ENCODE measurements around the gene MTERF1. TPM values are rescaled to one million over a fixed set of nuclear protein-coding genes. Genes with fewer than 3 reads are reported as not detected.

The MTERF1 gene
- total and polyA plus RNA-seq, 11 donors, result 5.5 to 11.6 (median 7.3) TPM

DNA sequence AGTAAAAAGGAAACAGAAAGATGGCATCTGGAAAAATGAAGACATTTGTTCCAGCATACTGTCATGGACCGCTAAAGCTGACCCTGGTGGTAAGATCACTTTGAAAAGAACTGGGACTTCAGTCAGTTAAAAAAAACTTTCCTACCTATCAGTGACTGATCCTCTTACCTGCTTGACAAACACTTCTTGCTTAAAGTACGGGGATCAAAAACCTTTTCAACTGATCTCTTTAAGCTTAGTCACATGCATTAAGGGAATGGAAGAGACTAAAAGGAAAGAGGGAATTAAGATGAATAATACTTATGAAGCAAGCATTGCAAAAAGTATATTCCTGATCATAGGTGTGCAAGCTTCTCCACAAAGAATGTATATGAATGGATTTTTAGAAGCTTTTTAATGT, 42.1 kb downstream of the MTERF1 start:
- ATAC-seq (no peak), DNase-seq (no peak)
- H3K4me3 ChIP-seq, result no peak overlapping the region
- 89 to 98% (median 89%) methylated on average over 2 of the region's 2 CpGs for WGBS, 4 donors
- no peak overlapping the region for H3K27ac ChIP-seq
- H3K36me3 ChIP-seq, result no peaks in the 10 kb centered on the region
- TF ChIP-seq, protein P1, sequence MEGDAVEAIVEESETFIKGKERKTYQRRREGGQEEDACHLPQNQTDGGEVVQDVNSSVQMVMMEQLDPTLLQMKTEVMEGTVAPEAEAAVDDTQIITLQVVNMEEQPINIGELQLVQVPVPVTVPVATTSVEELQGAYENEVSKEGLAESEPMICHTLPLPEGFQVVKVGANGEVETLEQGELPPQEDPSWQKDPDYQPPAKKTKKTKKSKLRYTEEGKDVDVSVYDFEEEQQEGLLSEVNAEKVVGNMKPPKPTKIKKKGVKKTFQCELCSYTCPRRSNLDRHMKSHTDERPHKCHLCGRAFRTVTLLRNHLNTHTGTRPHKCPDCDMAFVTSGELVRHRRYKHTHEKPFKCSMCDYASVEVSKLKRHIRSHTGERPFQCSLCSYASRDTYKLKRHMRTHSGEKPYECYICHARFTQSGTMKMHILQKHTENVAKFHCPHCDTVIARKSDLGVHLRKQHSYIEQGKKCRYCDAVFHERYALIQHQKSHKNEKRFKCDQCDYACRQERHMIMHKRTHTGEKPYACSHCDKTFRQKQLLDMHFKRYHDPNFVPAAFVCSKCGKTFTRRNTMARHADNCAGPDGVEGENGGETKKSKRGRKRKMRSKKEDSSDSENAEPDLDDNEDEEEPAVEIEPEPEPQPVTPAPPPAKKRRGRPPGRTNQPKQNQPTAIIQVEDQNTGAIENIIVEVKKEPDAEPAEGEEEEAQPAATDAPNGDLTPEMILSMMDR (IDR thresholded peaks at IDR 0.05), result no peak
- no peak for TF ChIP-seq POLR2A (IDR thresholded peaks at IDR 0.05)
- H3K9me3 ChIP-seq, result peaks cover 0 to 19% (median 0%) of the 10 kb centered on the region in 12 donors
- H3K4me1 ChIP-seq, result peaks cover 0 to 8% (median 0%) of the 10 kb centered on the region in 12 donors
- intact Hi-C loops (cut with DNase I), result no loop called here
- no peaks in the 10 kb centered on the region for H3K27me3 ChIP-seq

DNA sequence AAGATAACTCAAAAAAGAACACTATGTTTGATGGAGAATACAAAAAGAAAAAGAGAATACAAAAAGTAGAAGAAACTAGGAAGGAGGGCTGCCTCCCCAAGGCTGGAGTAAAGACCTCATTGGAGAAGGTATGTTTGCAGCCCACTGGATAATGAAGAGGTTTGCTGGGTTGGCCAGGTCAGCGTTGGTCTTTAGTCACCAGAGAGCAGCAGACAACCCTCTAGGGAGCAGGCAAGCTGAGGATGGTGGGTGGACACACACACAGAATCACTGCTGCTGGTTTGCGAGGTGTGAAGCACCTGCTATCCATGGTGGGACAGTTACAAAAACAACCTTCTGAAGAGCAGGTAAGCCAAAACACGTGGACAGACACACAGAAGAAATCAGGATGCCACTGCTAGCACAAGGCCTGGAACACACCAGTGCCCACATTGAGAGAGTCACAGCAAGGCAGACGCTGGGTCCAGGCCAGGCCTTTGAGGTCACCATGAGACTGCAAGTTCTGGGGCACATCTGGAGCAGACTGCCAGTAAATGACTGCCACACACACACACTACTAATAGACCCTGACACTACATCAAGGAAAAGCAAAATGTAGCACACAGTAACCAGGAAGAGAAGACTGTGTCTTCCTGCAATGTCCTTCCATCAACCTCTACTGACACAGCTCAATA, 43.0 kb downstream of the MTERF1 start:
- ATAC-seq, result peak in 3 of 4 donors; percentile 73 to 83 (median 80)
- Histone ChIP-seq H3K9me3 (peaks cover 0 to 15% (median 0%) of the 10 kb centered on the region in 12 donors), H3K36me3 (no peaks in the 10 kb centered on the region), H3K4me1 (peaks cover 0 to 8% (median 0%) of the 10 kb centered on the region in 12 donors), H3K27me3 (no peaks in the 10 kb centered on the region), H3K27ac (no peak overlapping the region), H3K4me3 (no peak overlapping the region)
- WGBS, 4 donors, result 64 to 82% (median 79%) methylated on average over 4 of the region's 4 CpGs
- peak in 3 of 5 donors; percentile 8 to 53 (median 38) for DNase-seq
- intact Hi-C loops (cut with DNase I), result no loop called here
- TF ChIP-seq, protein P1 (IDR thresholded peaks at IDR 0.05), result no peak
- TF ChIP-seq POLR2A (IDR thresholded peaks at IDR 0.05), result no peak

DNA sequence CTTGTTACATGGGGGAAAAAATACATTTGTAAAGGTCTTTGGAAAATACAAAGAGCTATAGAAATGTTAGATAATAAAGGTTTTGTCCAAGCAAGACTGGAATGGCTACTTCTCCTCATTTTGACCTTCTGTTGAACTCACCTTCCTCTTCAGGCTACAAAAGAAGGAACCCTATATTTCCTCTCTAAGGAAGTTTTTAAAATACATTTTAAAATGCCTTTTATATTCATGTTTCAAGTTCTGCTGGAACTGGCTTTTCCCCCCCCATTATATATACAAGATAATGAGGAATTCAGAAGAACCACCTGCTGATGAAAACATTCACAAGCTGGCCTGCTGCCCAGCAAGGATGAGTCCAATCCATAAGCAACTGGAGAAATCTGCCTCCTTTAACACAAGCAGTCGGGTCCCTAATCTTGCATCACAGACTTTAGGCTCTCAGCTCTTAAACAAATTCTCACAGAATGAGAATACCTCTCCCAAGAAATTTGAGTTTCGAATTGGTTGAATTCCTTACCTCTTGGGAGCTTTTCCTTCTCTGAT, 44.6 kb downstream of the MTERF1 start:
- ATAC-seq, result no peak

More for the DNA sequence above, 44.6 kb downstream of the MTERF1 start:
- TF ChIP-seq, protein P1 (IDR thresholded peaks at IDR 0.05), result no peak
- no peak for TF ChIP-seq POLR2A (IDR thresholded peaks at IDR 0.05)
- H3K27ac ChIP-seq, result no peak overlapping the region
- H3K27me3 ChIP-seq, result no peaks in the 10 kb centered on the region
- no peak for DNase-seq
- WGBS, 4 donors, result 56 to 69% (median 59%) methylated on average over 2 of the region's 2 CpGs
- H3K4me1 ChIP-seq, result peaks cover 0 to 8% (median 0%) of the 10 kb centered on the region in 12 donors
- no peak overlapping the region for H3K4me3 ChIP-seq
- intact Hi-C loops (cut with DNase I), result no loop called here
- no peaks in the 10 kb centered on the region for H3K36me3 ChIP-seq
- no peaks in the 10 kb centered on the region for H3K9me3 ChIP-seq

Data from heart left ventricle (tissue), 16 donors.